Measurements from ENCODE around the gene WNK4. TPM values are rescaled to one million over a fixed set of nuclear protein-coding genes. Genes with fewer than 3 reads are reported as not detected.
A peak's percentile ranks its signal among the peaks of the same experiment; 100 is the strongest.

Gene WNK4
- total and polyA plus RNA-seq, 10 donors = 0.04 to 0.52 (median 0.10) TPM; not detected in 5

- WGBS, 5 donors = 84 to 95% (median 92%) methylated on average over 11 to 24 of the region's 24 CpGs
- Histone ChIP-seq H3K9me3 (no peaks in the 10 kb centered on the region), H3K27ac (peak overlapping the region in 1 of 8 donors; percentile 24), H3K36me3 (peaks cover 3 to 62% (median 55%) of the 10 kb centered on the region in 6 donors), H3K4me3 (no peak overlapping the region), H3K4me1 (peaks cover 0 to 70% (median 21%) of the 10 kb centered on the region in 6 donors), H3K27me3 (replicated peaks in 1 of 7) (no peaks in the 10 kb centered on the region)
- DNase-seq = peak; percentile 66
- intact Hi-C loops (cut with DNase I; ENCODE audit: low total_unique reads) = no loop called here
- TF ChIP-seq CTCF (IDR thresholded peaks at IDR 0.05 in 8 of 11, conservative IDR thresholded peaks at IDR 0.05 in 3 of 11) (no peak), POLR2A (IDR thresholded peaks at IDR 0.05) (no peak), POLR2AphosphoS5 (IDR thresholded peaks at IDR 0.05) (peak in 2 of 3 donors; percentile 28 to 66)
Observed at GRCh38 chr17:42844761-42845555, 64.5 kb downstream of the WNK4 start.

- no peak for TF ChIP-seq POLR2A (IDR thresholded peaks at IDR 0.05)
- no peak for TF ChIP-seq POLR2AphosphoS5 (IDR thresholded peaks at IDR 0.05)
- TF ChIP-seq CTCF (IDR thresholded peaks at IDR 0.05 in 8 of 11, conservative IDR thresholded peaks at IDR 0.05 in 3 of 11) = no peak
- Histone ChIP-seq H3K9me3 (no peaks in the 10 kb centered on the region), H3K36me3 (peaks cover 3 to 57% (median 50%) of the 10 kb centered on the region in 6 donors), H3K4me3 (no peak overlapping the region), H3K27me3 (replicated peaks in 1 of 7) (no peaks in the 10 kb centered on the region), H3K4me1 (peaks cover 0 to 76% (median 22%) of the 10 kb centered on the region in 6 donors), H3K27ac (peak overlapping the region in 1 of 8 donors; percentile 38)
- peak; percentile 39 for DNase-seq
- WGBS, 5 donors = 92 to 95% (median 94%) methylated on average over 11 to 12 of the region's 12 CpGs
- intact Hi-C loops (cut with DNase I; ENCODE audit: low total_unique reads) = no loop called here
Observed at GRCh38 chr17:42845556-42845917, 65.1 kb downstream of the WNK4 start.

GRCh38 chr17:42845918-42846593, 65.6 kb downstream of the WNK4 start:
- H3K4me1 ChIP-seq = peaks cover 0 to 80% (median 23%) of the 10 kb centered on the region in 6 donors
- intact Hi-C loops (cut with DNase I; ENCODE audit: low total_unique reads) = no loop called here
- H3K27me3 ChIP-seq (replicated peaks in 1 of 7) = no peaks in the 10 kb centered on the region
- H3K9me3 ChIP-seq = no peaks in the 10 kb centered on the region
- peaks cover 3 to 51% (median 45%) of the 10 kb centered on the region in 6 donors for H3K36me3 ChIP-seq
- peak; percentile 59 for DNase-seq
- H3K4me3 ChIP-seq = no peak overlapping the region
- WGBS, 5 donors = 61 to 87% (median 70%) methylated on average over 7 of the region's 7 CpGs
- TF ChIP-seq POLR2A (IDR thresholded peaks at IDR 0.05) (no peak), POLR2AphosphoS5 (IDR thresholded peaks at IDR 0.05) (no peak), CTCF (IDR thresholded peaks at IDR 0.05 in 8 of 11, conservative IDR thresholded peaks at IDR 0.05 in 3 of 11) (no peak)
- H3K27ac ChIP-seq = peak overlapping the region in 3 of 8 donors; percentile 21 to 42 (median 38)

Small RNA genes lying within 50 kb of the gene (microRNA-seq; reads per million reads assigned to microRNA genes)
- gene MIR6781 = 0 to 0.72 (median 0.28) reads per million in 3 donors

Small RNA genes lying within 50 kb of the gene (small RNA-seq; reads per million reads assigned to genes)
- gene HMGN2P15 (0 to 0.12 (median 0) reads per million in 4 donors), gene MIR6781 (0 reads per million in 4 donors)

Other genes starting within 250 kb of the WNK4 start
- gene NAGLU, start 244.4 kb upstream of the WNK4 start, total RNA-seq = 10 to 100 TPM; 32.5 to 61.0 (median 48.9) TPM
- gene NAGLU, start 244.4 kb upstream of the WNK4 start, polyA plus RNA-seq = 10 to 100 TPM; 27.3 to 55.2 (median 49.8) TPM
- 1 to 10 TPM in 2 of 7 donors, under 1 TPM in 5; 0.54 to 1.6 (median 0.79) TPM for gene HSD17B1, start 227.7 kb upstream of the WNK4 start, total RNA-seq
- gene HSD17B1, start 227.7 kb upstream of the WNK4 start, polyA plus RNA-seq = 1 to 10 TPM; 2.9 to 5.5 (median 3.5) TPM
- gene COASY, start 218.5 kb upstream of the WNK4 start, total RNA-seq = 10 to 100 TPM; 32.5 to 68.6 (median 66.5) TPM
- gene COASY, start 218.5 kb upstream of the WNK4 start, polyA plus RNA-seq = 100 to 1,000 TPM in 1 of 3 donors, 10 to 100 TPM in 2; 50.0 to 104 (median 80.6) TPM
- 10 to 100 TPM; 43.0 to 64.4 (median 55.8) TPM for gene MLX, start 213.5 kb upstream of the WNK4 start, total RNA-seq
- 10 to 100 TPM; 33.0 to 39.1 (median 33.2) TPM for gene MLX, start 213.5 kb upstream of the WNK4 start, polyA plus RNA-seq
- gene PSMC3IP, start 202.9 kb upstream of the WNK4 start, total RNA-seq = 1 to 10 TPM; 1.9 to 5.6 (median 3.4) TPM
- 1 to 10 TPM; 3.6 to 4.3 (median 4.0) TPM for gene PSMC3IP, start 202.9 kb upstream of the WNK4 start, polyA plus RNA-seq
- 10 to 100 TPM; 65.8 to 87.5 (median 80.5) TPM for gene RETREG3, start 171.2 kb upstream of the WNK4 start, total RNA-seq
- gene RETREG3, start 171.2 kb upstream of the WNK4 start, polyA plus RNA-seq = 10 to 100 TPM; 20.3 to 30.9 (median 30.3) TPM
- 10 to 100 TPM; 20.4 to 33.8 (median 26.3) TPM for gene TUBG1, start 170.9 kb upstream of the WNK4 start, total RNA-seq
- gene TUBG1, start 170.9 kb upstream of the WNK4 start, polyA plus RNA-seq = 10 to 100 TPM in 2 of 3 donors, 1 to 10 TPM in 1; 9.5 to 19.4 (median 16.9) TPM
- gene TUBG2, start 121.3 kb upstream of the WNK4 start, total RNA-seq = 10 to 100 TPM; 13.8 to 24.9 (median 16.6) TPM
- 10 to 100 TPM in 1 of 3 donors, 1 to 10 TPM in 2; 4.9 to 12.5 (median 8.4) TPM for gene TUBG2, start 121.3 kb upstream of the WNK4 start, polyA plus RNA-seq
- 10 to 100 TPM; 10.8 to 19.5 (median 14.6) TPM for gene PLEKHH3, start 103.6 kb upstream of the WNK4 start, total RNA-seq
- gene PLEKHH3, start 103.6 kb upstream of the WNK4 start, polyA plus RNA-seq = 10 to 100 TPM in 2 of 3 donors, 1 to 10 TPM in 1; 9.4 to 16.0 (median 13.1) TPM
- 1 to 10 TPM in 5 of 7 donors, under 1 TPM in 2; 0.51 to 4.7 (median 2.0) TPM for gene CCR10, start 98.8 kb upstream of the WNK4 start, total RNA-seq
- gene CCR10, start 98.8 kb upstream of the WNK4 start, polyA plus RNA-seq = 1 to 10 TPM in 1 of 3 donors, under 1 TPM in 2; 0.71 to 1.1 (median 0.76) TPM
- 10 to 100 TPM in 3 of 7 donors, 1 to 10 TPM in 4; 3.9 to 11.2 (median 7.5) TPM for gene CNTNAP1, start 98.1 kb upstream of the WNK4 start, total RNA-seq
- gene CNTNAP1, start 98.1 kb upstream of the WNK4 start, polyA plus RNA-seq = 1 to 10 TPM; 1.1 to 3.1 (median 1.6) TPM
- gene EZH1, start 35.6 kb upstream of the WNK4 start, total RNA-seq = 100 to 1,000 TPM in 1 of 7 donors, 10 to 100 TPM in 6; 62.3 to 104 (median 75.5) TPM
- gene EZH1, start 35.6 kb upstream of the WNK4 start, polyA plus RNA-seq = 10 to 100 TPM; 24.1 to 27.9 (median 27.1) TPM
- 10 to 100 TPM in 6 of 7 donors, 1 to 10 TPM in 1; 9.7 to 34.3 (median 27.0) TPM for gene RAMP2, start 19.4 kb upstream of the WNK4 start, total RNA-seq
- 10 to 100 TPM; 21.5 to 51.7 (median 36.0) TPM for gene RAMP2, start 19.4 kb upstream of the WNK4 start, polyA plus RNA-seq
- 10 to 100 TPM; 29.6 to 41.1 (median 34.5) TPM for gene VPS25, start 7.2 kb upstream of the WNK4 start, total RNA-seq
- gene VPS25, start 7.2 kb upstream of the WNK4 start, polyA plus RNA-seq = 10 to 100 TPM; 31.0 to 47.7 (median 41.4) TPM
- 10 to 100 TPM; 30.0 to 62.0 (median 39.0) TPM for gene COA3, start 18.1 kb downstream of the WNK4 start, total RNA-seq
- 100 to 1,000 TPM in 1 of 3 donors, 10 to 100 TPM in 2; 65.6 to 126 (median 97.1) TPM for gene COA3, start 18.1 kb downstream of the WNK4 start, polyA plus RNA-seq
- not detected for gene CNTD1, start 18.3 kb downstream of the WNK4 start, total RNA-seq
- under 1 TPM; 0.17 to 0.26 (median 0.24) TPM for gene CNTD1, start 18.3 kb downstream of the WNK4 start, polyA plus RNA-seq
- 100 to 1,000 TPM in 2 of 7 donors, 10 to 100 TPM in 5; 76.4 to 113 (median 95.6) TPM for gene BECN1, start 43.7 kb downstream of the WNK4 start, total RNA-seq
- 10 to 100 TPM; 43.0 to 57.8 (median 50.2) TPM for gene BECN1, start 43.7 kb downstream of the WNK4 start, polyA plus RNA-seq
- gene PSME3, start 52.8 kb downstream of the WNK4 start, total RNA-seq = 10 to 100 TPM; 66.9 to 96.4 (median 77.4) TPM
- gene PSME3, start 52.8 kb downstream of the WNK4 start, polyA plus RNA-seq = 10 to 100 TPM; 19.1 to 46.0 (median 29.6) TPM
- 1 to 10 TPM; 2.3 to 3.6 (median 2.7) TPM for gene AOC2, start 64.0 kb downstream of the WNK4 start, total RNA-seq
- gene AOC2, start 64.0 kb downstream of the WNK4 start, polyA plus RNA-seq = under 1 TPM; 0.59 to 0.90 (median 0.63) TPM
- gene AOC3, start 70.6 kb downstream of the WNK4 start, total RNA-seq = 10 to 100 TPM; 14.0 to 32.5 (median 23.5) TPM
- gene AOC3, start 70.6 kb downstream of the WNK4 start, polyA plus RNA-seq = 10 to 100 TPM in 2 of 3 donors, 1 to 10 TPM in 1; 7.1 to 14.6 (median 12.3) TPM
- gene G6PC1, start 120.2 kb downstream of the WNK4 start, total RNA-seq = not detected
- not detected for gene G6PC1, start 120.2 kb downstream of the WNK4 start, polyA plus RNA-seq
- 10 to 100 TPM; 13.1 to 44.2 (median 31.5) TPM for gene AARSD1, start 183.8 kb downstream of the WNK4 start, total RNA-seq
- gene AARSD1, start 183.8 kb downstream of the WNK4 start, polyA plus RNA-seq = 10 to 100 TPM; 39.8 to 55.6 (median 50.3) TPM
- 1 to 10 TPM in 3 of 7 donors, under 1 TPM in 3, not detected in 1; 0.61 to 1.8 (median 1.1) TPM for gene PTGES3L, start 199.5 kb downstream of the WNK4 start, total RNA-seq
- gene PTGES3L, start 199.5 kb downstream of the WNK4 start, polyA plus RNA-seq = under 1 TPM; 0.70 to 0.93 (median 0.89) TPM
- gene RUNDC1, start 200.0 kb downstream of the WNK4 start, total RNA-seq = 10 to 100 TPM; 17.1 to 27.9 (median 22.4) TPM
- gene RUNDC1, start 200.0 kb downstream of the WNK4 start, polyA plus RNA-seq = 10 to 100 TPM in 1 of 3 donors, 1 to 10 TPM in 2; 6.7 to 10.5 (median 8.2) TPM
- 1,000 to 10,000 TPM in 3 of 7 donors, 100 to 1,000 TPM in 4; 702 to 1,170 (median 925) TPM for gene RPL27, start 217.8 kb downstream of the WNK4 start, total RNA-seq
- gene RPL27, start 217.8 kb downstream of the WNK4 start, polyA plus RNA-seq = 1,000 to 10,000 TPM; 5,502 to 6,357 (median 5,985) TPM
- 10 to 100 TPM; 45.5 to 63.3 (median 51.9) TPM for gene IFI35, start 226.2 kb downstream of the WNK4 start, total RNA-seq
- 10 to 100 TPM; 38.0 to 64.8 (median 40.6) TPM for gene IFI35, start 226.2 kb downstream of the WNK4 start, polyA plus RNA-seq
- 100 to 1,000 TPM in 1 of 7 donors, 10 to 100 TPM in 6; 55.4 to 144 (median 79.0) TPM for gene VAT1, start 241.8 kb downstream of the WNK4 start, total RNA-seq
- gene VAT1, start 241.8 kb downstream of the WNK4 start, polyA plus RNA-seq = 10 to 100 TPM; 20.3 to 64.5 (median 27.0) TPM
- under 1 TPM; 0.09 to 0.47 (median 0.32) TPM for gene RND2, start 244.6 kb downstream of the WNK4 start, total RNA-seq
- under 1 TPM; 0.11 to 0.42 (median 0.17) TPM for gene RND2, start 244.6 kb downstream of the WNK4 start, polyA plus RNA-seq

Data from spleen (tissue), 11 donors.